ENCODE measurements around the gene IPO11. TPM values are rescaled to one million over a fixed set of nuclear protein-coding genes. Genes with fewer than 3 reads are reported as not detected.

Gene IPO11
- total and polyA plus RNA-seq, 2 of the 13 experiments (the other 11 are each of a cell fraction or from before 2014, with no cell fraction given), result 13.9 to 24.4 TPM

DNA sequence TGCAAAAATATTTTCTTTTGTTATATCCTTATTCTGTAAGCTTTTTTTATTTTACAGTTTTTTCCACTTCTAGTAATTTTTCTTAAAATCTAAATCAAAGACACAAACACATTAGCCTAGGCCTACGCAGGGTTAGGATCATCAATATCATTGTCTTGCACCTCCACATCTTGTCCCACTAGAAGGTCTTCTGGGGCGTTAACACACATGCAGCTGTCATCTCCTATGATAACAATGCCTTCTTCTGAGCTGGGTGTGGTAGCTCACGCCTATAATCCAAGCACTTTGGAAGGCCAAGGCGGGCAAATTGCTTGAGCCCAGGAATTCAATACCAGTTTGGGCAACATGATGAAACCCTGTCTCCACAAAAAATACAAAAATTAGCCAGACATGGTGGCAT is 87.2 kb downstream of the IPO11 start:
- in situ Hi-C loops (cut with HindIII; ENCODE audit: extremely low pct_ligation_motif_present, low pct_unique_long_range_greater_than_20kb), result no loop called here
- no peak for FAIRE-seq
- no TSS peak for BruUV-seq (replicated peaks)

More for the DNA sequence above, 87.2 kb downstream of the IPO11 start:
- H3K9me3 ChIP-seq (ENCODE audit: low read length), result no peaks in the 10 kb centered on the region
- H3K4me1 ChIP-seq (ENCODE audit: insufficient read depth, low read length), result no peaks in the 10 kb centered on the region
- H3K36me3 ChIP-seq (replicated peaks in 1 of 2; ENCODE audit: control insufficient read depth in 1 of 2, insufficient read depth in 2 of 2, low read length in 2 of 2), result peaks cover 1 to 26% of the 10 kb centered on the region in 2 experiments; a peak in 4 of 5 replicates
- H3K4me2 ChIP-seq (ENCODE audit: low read depth, low read length), result no peak overlapping the region
- ATAC-seq, result no peak
- H4K20me1 ChIP-seq (ENCODE audit: insufficient read depth, low read length), result no peaks in the 10 kb centered on the region
- intact Hi-C loops (cut with micrococcal nuclease; ENCODE audit: unreplicated experiment), result no loop called here
- no peak overlapping the region for H2AFZ ChIP-seq (ENCODE audit: low read length)
- WGBS (ENCODE audit: low lambda C conversion rate), result 96% methylated on average over 4 of the region's 4 CpGs
- TF ChIP-seq, protein P1, sequence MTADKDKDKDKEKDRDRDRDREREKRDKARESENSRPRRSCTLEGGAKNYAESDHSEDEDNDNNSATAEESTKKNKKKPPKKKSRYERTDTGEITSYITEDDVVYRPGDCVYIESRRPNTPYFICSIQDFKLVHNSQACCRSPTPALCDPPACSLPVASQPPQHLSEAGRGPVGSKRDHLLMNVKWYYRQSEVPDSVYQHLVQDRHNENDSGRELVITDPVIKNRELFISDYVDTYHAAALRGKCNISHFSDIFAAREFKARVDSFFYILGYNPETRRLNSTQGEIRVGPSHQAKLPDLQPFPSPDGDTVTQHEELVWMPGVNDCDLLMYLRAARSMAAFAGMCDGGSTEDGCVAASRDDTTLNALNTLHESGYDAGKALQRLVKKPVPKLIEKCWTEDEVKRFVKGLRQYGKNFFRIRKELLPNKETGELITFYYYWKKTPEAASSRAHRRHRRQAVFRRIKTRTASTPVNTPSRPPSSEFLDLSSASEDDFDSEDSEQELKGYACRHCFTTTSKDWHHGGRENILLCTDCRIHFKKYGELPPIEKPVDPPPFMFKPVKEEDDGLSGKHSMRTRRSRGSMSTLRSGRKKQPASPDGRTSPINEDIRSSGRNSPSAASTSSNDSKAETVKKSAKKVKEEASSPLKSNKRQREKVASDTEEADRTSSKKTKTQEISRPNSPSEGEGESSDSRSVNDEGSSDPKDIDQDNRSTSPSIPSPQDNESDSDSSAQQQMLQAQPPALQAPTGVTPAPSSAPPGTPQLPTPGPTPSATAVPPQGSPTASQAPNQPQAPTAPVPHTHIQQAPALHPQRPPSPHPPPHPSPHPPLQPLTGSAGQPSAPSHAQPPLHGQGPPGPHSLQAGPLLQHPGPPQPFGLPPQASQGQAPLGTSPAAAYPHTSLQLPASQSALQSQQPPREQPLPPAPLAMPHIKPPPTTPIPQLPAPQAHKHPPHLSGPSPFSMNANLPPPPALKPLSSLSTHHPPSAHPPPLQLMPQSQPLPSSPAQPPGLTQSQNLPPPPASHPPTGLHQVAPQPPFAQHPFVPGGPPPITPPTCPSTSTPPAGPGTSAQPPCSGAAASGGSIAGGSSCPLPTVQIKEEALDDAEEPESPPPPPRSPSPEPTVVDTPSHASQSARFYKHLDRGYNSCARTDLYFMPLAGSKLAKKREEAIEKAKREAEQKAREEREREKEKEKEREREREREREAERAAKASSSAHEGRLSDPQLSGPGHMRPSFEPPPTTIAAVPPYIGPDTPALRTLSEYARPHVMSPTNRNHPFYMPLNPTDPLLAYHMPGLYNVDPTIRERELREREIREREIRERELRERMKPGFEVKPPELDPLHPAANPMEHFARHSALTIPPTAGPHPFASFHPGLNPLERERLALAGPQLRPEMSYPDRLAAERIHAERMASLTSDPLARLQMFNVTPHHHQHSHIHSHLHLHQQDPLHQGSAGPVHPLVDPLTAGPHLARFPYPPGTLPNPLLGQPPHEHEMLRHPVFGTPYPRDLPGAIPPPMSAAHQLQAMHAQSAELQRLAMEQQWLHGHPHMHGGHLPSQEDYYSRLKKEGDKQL (CRISPR knock-in tag; IDR thresholded peaks at IDR 0.05; ENCODE audit: low read depth), result no peak
- no peak for TF ChIP-seq KLF9 (CRISPR knock-in tag; IDR thresholded peaks at IDR 0.05; ENCODE audit: low read depth)
- no peak overlapping the region for H3K9ac ChIP-seq (ENCODE audit: insufficient read depth, low read depth, low read length)
- no peak for DNase-seq (ENCODE audit: low spot score)
- no peak overlapping the region for H3K27ac ChIP-seq (ENCODE audit: extremely low read length, insufficient read depth, low read length)
- H3K27me3 ChIP-seq (ENCODE audit: control insufficient read depth in 1 of 2, insufficient read depth in 2 of 2, low read length in 2 of 2), result no peaks in the 10 kb centered on the region
- CTCF ChIA-PET (ENCODE audit: low intra/inter-chr PET ratio, low total read pairs), result no interaction called here
- no peaks in the 10 kb centered on the region for H3K79me2 ChIP-seq (ENCODE audit: insufficient read depth, low read length)
- POLR2A ChIA-PET, result no interaction called here
- H3K4me3 ChIP-seq (replicated peaks in 1 of 3; ENCODE audit: insufficient read depth in 1 of 3, low read depth in 2 of 3, low read length in 3 of 3), result no peak overlapping the region

Data from HepG2 (cell line).